Sciatic nerve (tissue), 2 donors: ENCODE results near the gene CHCHD6. TPM values are rescaled to one million over a fixed set of nuclear protein-coding genes. Genes with fewer than 3 reads are reported as not detected.

ENCODE experiments used
- ATAC-seq: fragments of 200-7000 bp; cut with Tn5 transposase; one replicate; pipeline ENCODE4 v1.9.1; 2020; ENCODE audit warnings: mild to moderate bottlenecking, moderate library complexity
- DNase-seq: peaks from one replicate; pipeline ENCODE4 v3.0.0-alpha.2; 2020; ENCODE audit warnings: low spot score
- intact Hi-C: fragments of 100-400 bp; cut with DNase I; formaldehyde crosslinking; loops from one replicate; pipeline ENCODE4 v1.14.2; 2022
- total RNA-seq: library from RNA; stranded (reverse); fragmentation: NEBNext Ultra II Directional; extraction: Animal tissue kit (Norgen Biotek cat#: 25700); gene quantifications from one replicate; pipeline ENCODE4 v1.2.1, GENCODE V29; 2021
- donor health status: DM: no; HTN: no; CAD: no.
- donor health status: DM: no; HTN: no; CAD: no.

CHCHD6 gene
- total RNA-seq, 1 donor from 2014 or later = 19.1 TPM

- ATAC-seq = no peak
- no peak for DNase-seq
- intact Hi-C loops = no loop called here
Measured at GRCh38 chr3:126918355-126918821, 214.3 kb downstream of the CHCHD6 start.

- ATAC-seq = no peak
- no peak for DNase-seq
- intact Hi-C loops = no loop called here
Measured at GRCh38 chr3:126921085-126921824, 217.2 kb downstream of the CHCHD6 start.

GRCh38 chr3:126922466-126922865 lies 218.4 kb downstream of the CHCHD6 start:
- intact Hi-C loops = no loop called here
- ATAC-seq = no peak
- no peak for DNase-seq

- intact Hi-C loops = no loop called here
- DNase-seq = no peak
- ATAC-seq = no peak
Measured at GRCh38 chr3:126923423-126923822, 219.4 kb downstream of the CHCHD6 start.

- DNase-seq (no peak), ATAC-seq (no peak)
- intact Hi-C loops = no loop called here
Measured at GRCh38 chr3:126923895-126924294, 219.9 kb downstream of the CHCHD6 start.

- no peak for DNase-seq
- intact Hi-C loops = no loop called here
- no peak for ATAC-seq
Measured at GRCh38 chr3:126924458-126924857, 220.4 kb downstream of the CHCHD6 start.

- no peak for DNase-seq
- peak; percentile 62 for ATAC-seq
- intact Hi-C loops = no loop called here
Measured at GRCh38 chr3:126925411-126926171, 221.6 kb downstream of the CHCHD6 start.

- DNase-seq = no peak
- intact Hi-C loops = no loop called here
Measured at GRCh38 chr3:126926684-126927400, 222.8 kb downstream of the CHCHD6 start.

GRCh38 chr3:126927401-126927750 lies 223.3 kb downstream of the CHCHD6 start:
- intact Hi-C loops = no loop called here
- ATAC-seq (peak; percentile 10), DNase-seq (no peak)

More at GRCh38 chr3:126926684-126927400, 222.8 kb downstream of the CHCHD6 start:
- ATAC-seq = peak; percentile 88

GRCh38 chr3:126927846-126928245 lies 223.8 kb downstream of the CHCHD6 start:
- ATAC-seq (no peak), DNase-seq (no peak)
- intact Hi-C loops = no loop called here

GRCh38 chr3:126928921-126929474 lies 225.0 kb downstream of the CHCHD6 start:
- DNase-seq (no peak), ATAC-seq (no peak)
- intact Hi-C loops = no loop called here

GRCh38 chr3:126930936-126931600 lies 227.0 kb downstream of the CHCHD6 start:
- peak; percentile 56 for DNase-seq
- intact Hi-C loops = no loop called here
- ATAC-seq = no peak

- intact Hi-C loops = no loop called here
- ATAC-seq (no peak), DNase-seq (no peak)
Measured at GRCh38 chr3:126931806-126932187, 227.8 kb downstream of the CHCHD6 start.

GRCh38 chr3:126932188-126932931 lies 228.3 kb downstream of the CHCHD6 start:
- intact Hi-C loops = no loop called here
- DNase-seq = peak; percentile 17
- no peak for ATAC-seq

- peak; percentile 48 for DNase-seq
- intact Hi-C loops = no loop called here
Measured at GRCh38 chr3:126934031-126934531, 230.0 kb downstream of the CHCHD6 start.

GRCh38 chr3:126934991-126935390 lies 231.0 kb downstream of the CHCHD6 start:
- DNase-seq (peak; percentile 5), ATAC-seq (no peak)
- intact Hi-C loops = no loop called here

More at GRCh38 chr3:126934031-126934531, 230.0 kb downstream of the CHCHD6 start:
- ATAC-seq = no peak

GRCh38 chr3:126935756-126936509 lies 231.9 kb downstream of the CHCHD6 start:
- intact Hi-C loops = no loop called here
- ATAC-seq (no peak), DNase-seq (no peak)
